Common myeloid progenitor, CD34-positive (primary cell): Measurements from ENCODE around the gene SORT1.

Source experiments
- CTCF ChIA-PET: fragments of 350-600 bp; sonication (Branson Sonifier 250); formaldehyde crosslinking; loops from one replicate; lab custom pipeline; 2021; ENCODE audit warnings: antibody characterized with exemption; lab: Charles Lee
- POLR2A ChIA-PET: fragments of 350-600 bp; sonication (Branson Sonifier 250); formaldehyde crosslinking; loops from one replicate; lab custom pipeline; 2021; ENCODE audit warnings: antibody characterized with exemption; lab: Charles Lee
- DNase-seq, 3 donors: peaks; one replicate each; pipeline versions ENCODE4 v3.0.0 to v3.0.0-alpha.2; 2013
- H3K27ac ChIP-seq, 2 experiments: 1 replicate in 1 of 2; 2 replicates in 1 of 2; pipeline ENCODE4 v1.7.0; 2013; ENCODE audit warnings: inconsistent platforms in 2 of 2, low read length in 2 of 2, mild to moderate bottlenecking in 2 of 2, low read depth in 1 of 2, moderate library complexity in 1 of 2; ENCODE audit not compliant: severe bottlenecking in 2 of 2, insufficient read depth in 1 of 2, poor library complexity in 1 of 2
- H3K27me3 ChIP-seq, 5 experiments: replicated peaks in 2 of 5; 1 replicate in 3 of 5; 2 replicates in 2 of 5; pipeline versions ENCODE4 v1.6.1 to v1.7.0; 2013; ENCODE audit warnings: low read length in 4 of 5, mild to moderate bottlenecking in 2 of 5, moderate library complexity in 2 of 5, inconsistent platforms in 1 of 5; ENCODE audit not compliant: insufficient read depth in 5 of 5, control insufficient read depth in 4 of 5
- H3K36me3 ChIP-seq, 4 experiments: 1 replicate in 2 of 4; 2 replicates in 2 of 4; pipeline versions ENCODE4 v1.6.1 to v1.7.0; 2013; ENCODE audit warnings: low read length in 3 of 4, control low read depth in 1 of 4, mild to moderate bottlenecking in 1 of 4; ENCODE audit not compliant: control insufficient read depth in 4 of 4, insufficient read depth in 4 of 4
- H3K4me1 ChIP-seq, 4 experiments: 1 replicate in 3 of 4; 2 replicates in 1 of 4; pipeline versions ENCODE4 v1.6.1 to v1.7.1; 2013; ENCODE audit warnings: low read length in 3 of 4, mild to moderate bottlenecking in 3 of 4, control low read depth in 1 of 4, inconsistent platforms in 1 of 4, moderate library complexity in 1 of 4; ENCODE audit not compliant: control insufficient read depth in 4 of 4, insufficient read depth in 4 of 4; ENCODE audit errors: control extremely low read depth in 1 of 4
- H3K4me3 ChIP-seq, 7 experiments: 1 replicate in 4 of 7; 2 replicates in 3 of 7; pipeline versions ENCODE4 v1.5.1 to v1.7.0; 2013; ENCODE audit warnings: mild to moderate bottlenecking in 7 of 7, low read length in 6 of 7, moderate library complexity in 6 of 7, inconsistent platforms in 2 of 7, low read depth in 2 of 7, control low read depth in 1 of 7; ENCODE audit not compliant: insufficient read depth in 4 of 7, control insufficient read depth in 1 of 7; ENCODE audit errors: extremely low read depth in 1 of 7
- H3K9me3 ChIP-seq, 5 experiments: 1 replicate in 4 of 5; 2 replicates in 1 of 5; pipeline versions ENCODE4 v1.6.1 to v1.7.1; 2013; ENCODE audit warnings: low read length in 4 of 5, mild to moderate bottlenecking in 2 of 5, inconsistent platforms in 1 of 5, low read depth in 1 of 5, moderate library complexity in 1 of 5; ENCODE audit not compliant: control insufficient read depth in 4 of 5, insufficient read depth in 2 of 5; ENCODE audit errors: control extremely low read depth in 1 of 5
- WGBS: methylation state at CpG from one replicate; pipeline ENCODE4 v1.1.5; 2013; ENCODE audit not compliant: insufficient coverage; 5-methylcytosine and 5-hydroxymethylcytosine counted together

Gene SORT1

DNA sequence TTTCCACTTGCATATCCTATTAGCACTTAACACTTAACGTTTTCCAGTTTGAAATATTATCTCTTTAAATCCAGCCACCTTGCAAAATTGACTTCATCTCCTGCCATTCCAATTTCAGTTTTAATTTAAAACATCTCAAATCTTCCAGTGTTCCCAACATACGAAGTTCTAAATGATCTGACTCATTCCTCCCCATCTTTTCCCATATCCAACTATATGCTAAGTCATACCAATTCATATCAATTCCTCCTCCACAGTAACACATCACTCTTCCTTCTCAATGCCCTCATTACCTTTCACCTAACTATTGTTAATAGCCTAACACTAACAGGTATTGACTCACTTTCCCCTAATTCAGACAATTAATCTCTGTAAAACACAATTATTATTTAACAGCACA lies 25.8 kb upstream of the SORT1 start:
- H3K9me3 ChIP-seq = no peaks in the 10 kb centered on the region
- peaks cover 11 to 29% (median 18%) of the 10 kb centered on the region in 4 experiments for H3K4me1 ChIP-seq
- no peaks in the 10 kb centered on the region for H3K27me3 ChIP-seq
- H3K27ac ChIP-seq = no peak overlapping the region
- 89% methylated on average over 2 of the region's 2 CpGs for WGBS
- H3K36me3 ChIP-seq = peaks cover 7 to 29% (median 17%) of the 10 kb centered on the region in 4 experiments
- H3K4me3 ChIP-seq = no peak overlapping the region
- CTCF ChIA-PET = interaction anchor here (0.7 to 1.1 kb wide), 3 partner anchors 26 to 147 kb away, joined by 3 read pairs; no protein-coding TSS in a partner anchor
- DNase-seq = no peak
- POLR2A ChIA-PET = interaction anchor here (0.7 kb wide), 1 partner anchor 9 kb away, joined by 8 read pairs; no protein-coding TSS in a partner anchor

DNA sequence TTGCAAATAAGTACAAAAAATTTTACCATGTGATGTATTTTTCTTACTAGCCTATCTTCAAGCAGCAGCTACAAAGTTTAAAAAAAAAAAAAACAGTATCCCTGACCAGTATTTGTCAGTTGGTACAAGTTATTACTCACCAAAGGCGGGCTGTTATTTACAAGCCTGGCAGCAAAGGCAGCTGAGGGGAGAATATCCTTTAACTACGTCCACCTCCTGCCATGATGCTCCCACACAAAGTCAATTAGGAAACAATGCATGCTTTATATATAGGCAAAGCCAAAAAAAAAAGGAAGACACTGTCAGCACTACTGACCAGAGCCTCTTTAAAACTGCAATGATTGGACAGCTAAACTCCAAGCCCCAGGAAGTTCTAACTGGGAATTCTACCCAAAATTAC lies 14.8 kb upstream of the SORT1 start:
- POLR2A ChIA-PET = interaction anchor here (0.6 kb wide), 1 partner anchor 9 kb away, joined by 5 read pairs; no protein-coding TSS in a partner anchor
- CTCF ChIA-PET = interaction anchor here (0.9 to 8.9 kb wide), 6 partner anchors 13 to 134 kb away, joined by 3 to 58 read pairs (median 4); partner anchors contain the start of genes CYB561D1 and SORT1
- 100% methylated on average over 1 of the region's 2 CpGs for WGBS

DNA sequence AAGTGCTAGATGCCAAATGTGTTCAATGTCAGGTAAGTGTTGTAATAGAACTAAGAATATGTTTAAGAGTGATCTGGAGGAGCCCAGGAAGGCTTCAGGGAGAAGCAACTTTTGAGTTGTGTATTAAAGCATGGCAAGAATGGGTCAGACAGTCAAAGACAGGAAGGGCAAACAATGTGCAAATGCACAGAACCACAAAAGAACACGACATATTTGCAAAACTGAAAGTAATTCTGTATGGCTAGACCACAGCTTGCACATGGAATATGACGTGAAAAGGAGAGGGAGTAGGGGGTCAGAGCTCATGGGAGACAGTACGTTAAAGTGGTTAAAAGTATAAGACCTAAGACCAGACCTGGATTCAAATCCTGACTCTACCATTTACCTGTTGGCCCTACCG lies 7.1 kb upstream of the SORT1 start:
- Histone ChIP-seq H3K4me1 (no peaks in the 10 kb centered on the region), H3K4me3 (no peak overlapping the region), H3K27ac (no peak overlapping the region), H3K27me3 (no peaks in the 10 kb centered on the region), H3K36me3 (peaks cover 10 to 68% (median 46%) of the 10 kb centered on the region in 4 experiments), H3K9me3 (no peaks in the 10 kb centered on the region)
- ChIA-PET POLR2A (no interaction called here), CTCF (interaction anchor here (0.9 to 1.6 kb wide), 2 partner anchors 10 to 145 kb away, joined by 3 to 6 read pairs; no protein-coding TSS in a partner anchor)
- DNase-seq = no peak
- WGBS = 95% methylated on average over 2 of the region's 4 CpGs

More for the DNA sequence above, 14.8 kb upstream of the SORT1 start:
- Histone ChIP-seq H3K4me1 (no peaks in the 10 kb centered on the region), H3K9me3 (no peaks in the 10 kb centered on the region), H3K36me3 (peaks cover 26 to 93% (median 76%) of the 10 kb centered on the region in 4 experiments), H3K27me3 (no peaks in the 10 kb centered on the region), H3K4me3 (no peak overlapping the region), H3K27ac (no peak overlapping the region)
- DNase-seq = no peak

DNA sequence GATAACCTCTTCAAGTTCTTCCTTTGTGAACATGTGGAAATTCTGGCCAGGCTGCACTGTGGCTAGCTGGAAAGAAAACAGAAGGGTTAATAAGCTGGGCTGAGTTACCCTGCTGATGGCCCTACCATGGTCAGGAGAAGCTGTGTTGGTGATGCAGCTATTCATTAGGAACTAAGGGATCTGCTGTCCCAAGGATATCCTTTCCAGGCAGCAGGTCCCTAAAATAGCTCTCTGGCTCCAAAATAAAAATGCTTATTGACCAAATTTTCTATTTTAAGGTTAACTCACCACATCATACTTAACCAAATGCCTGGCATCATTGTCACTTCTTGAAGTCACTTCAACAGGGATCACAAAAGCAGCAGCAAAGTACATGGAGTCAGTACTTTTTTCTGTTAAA lies 4.3 kb upstream of the SORT1 start:
- ChIA-PET CTCF (interaction anchor here (1.0 to 7.7 kb wide), 9 partner anchors 9 to 201 kb away, joined by 3 to 181 read pairs (median 3); partner anchors contain the start of gene PSRC1), POLR2A (no interaction called here)
- no peak overlapping the region for H3K4me3 ChIP-seq
- H3K4me1 ChIP-seq = peaks cover under 1 to 10% (median 8%) of the 10 kb centered on the region in 4 experiments
- H3K36me3 ChIP-seq = peaks cover 7 to 45% (median 25%) of the 10 kb centered on the region in 4 experiments
- H3K27ac ChIP-seq = no peak overlapping the region
- no peak for DNase-seq
- peaks cover 0 to 10% (median 0%) of the 10 kb centered on the region in 5 experiments for H3K27me3 ChIP-seq
- H3K9me3 ChIP-seq = no peaks in the 10 kb centered on the region

DNA sequence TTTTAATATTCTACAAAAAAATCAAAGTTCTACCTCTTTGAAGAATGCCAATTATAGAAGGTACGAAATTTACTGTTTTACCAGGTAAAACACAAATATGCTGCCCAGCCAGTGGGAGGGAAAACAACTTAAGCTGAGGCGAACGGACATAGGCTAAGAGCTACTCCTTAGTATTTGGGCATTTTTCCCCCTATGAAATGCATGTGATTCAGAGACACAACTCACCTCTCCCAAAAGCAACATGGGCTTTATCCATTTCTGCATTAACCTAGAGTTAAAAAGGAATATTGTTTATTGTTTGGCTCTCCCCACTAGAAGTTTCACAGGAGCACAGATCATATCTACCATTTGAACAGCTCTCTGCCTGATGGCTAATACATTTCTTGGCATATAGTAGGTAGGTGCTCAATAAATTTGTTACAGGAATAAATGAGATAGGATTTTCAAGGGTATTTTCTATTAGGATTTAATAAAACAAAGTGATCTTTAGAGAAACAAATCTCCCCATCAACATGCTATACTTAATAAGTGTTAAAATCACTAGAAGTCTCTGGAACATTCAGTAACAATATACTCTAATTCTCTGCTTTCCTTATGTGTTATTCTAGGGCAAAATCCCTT lies 2.4 kb upstream of the SORT1 start:
- POLR2A ChIA-PET = interaction anchor here (0.5 to 0.6 kb wide), 2 partner anchors 19 to 31 kb away, joined by 3 to 4 read pairs; no protein-coding TSS in a partner anchor
- 100% methylated on average over 1 of the region's 3 CpGs for WGBS

DNA sequence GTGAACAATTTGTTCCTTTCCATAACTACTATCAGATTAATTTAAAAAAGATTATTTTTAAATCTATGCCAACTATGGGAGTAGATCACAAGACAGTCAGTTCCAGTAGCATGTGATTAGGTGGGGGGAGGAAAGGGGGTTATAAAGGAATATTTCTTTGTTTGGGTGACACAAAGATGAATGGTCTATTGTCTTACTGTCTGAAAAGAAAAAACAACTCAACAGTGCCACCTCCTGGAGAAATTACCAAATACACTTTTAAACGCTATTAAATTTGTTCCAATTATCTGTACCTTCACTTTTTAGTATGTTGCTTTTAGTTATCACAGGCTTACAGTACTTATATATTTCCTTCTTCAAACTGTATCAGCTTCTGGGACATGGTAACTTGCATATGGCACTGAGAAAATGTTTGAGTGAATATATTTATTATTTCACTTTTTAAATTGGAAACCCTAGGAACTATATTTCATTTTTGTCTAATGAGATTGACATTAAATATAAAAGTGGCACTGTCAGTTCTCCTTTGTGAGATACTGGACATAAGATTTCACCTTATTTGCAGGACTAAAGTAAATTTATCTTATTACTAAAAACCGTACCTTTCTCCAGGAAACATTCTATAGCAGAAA lies 1.7 kb upstream of the SORT1 start:
- peaks cover 0 to 23% (median 6%) of the 10 kb centered on the region in 5 experiments for H3K27me3 ChIP-seq
- H3K4me1 ChIP-seq = peaks cover 15 to 32% (median 19%) of the 10 kb centered on the region in 4 experiments
- ChIA-PET CTCF (interaction anchor here (0.9 to 7.7 kb wide), 21 partner anchors 9 to 289 kb away, joined by 3 to 181 read pairs (median 4); partner anchors contain the start of gene PSRC1), POLR2A (interaction anchor here (0.5 to 1.2 kb wide), 3 partner anchors 16 to 32 kb away, joined by 3 to 4 read pairs (median 3); no protein-coding TSS in a partner anchor)
- H3K4me3 ChIP-seq = no peak overlapping the region
- WGBS = 57% methylated on average over 1 of the region's 2 CpGs
- no peaks in the 10 kb centered on the region for H3K9me3 ChIP-seq
- DNase-seq = peak; percentile 68 to 83 (median 73)
- peaks cover 3 to 28% (median 12%) of the 10 kb centered on the region in 4 experiments for H3K36me3 ChIP-seq
- no peak overlapping the region for H3K27ac ChIP-seq

More for the DNA sequence above, 2.4 kb upstream of the SORT1 start:
- Histone ChIP-seq H3K4me1 (peaks cover 13 to 26% (median 19%) of the 10 kb centered on the region in 4 experiments), H3K27me3 (peaks cover 0 to 23% (median 6%) of the 10 kb centered on the region in 5 experiments), H3K9me3 (no peaks in the 10 kb centered on the region), H3K4me3 (no peak overlapping the region), H3K36me3 (peaks cover 3 to 32% (median 18%) of the 10 kb centered on the region in 4 experiments), H3K27ac (no peak overlapping the region)
- CTCF ChIA-PET = interaction anchor here (1.0 to 7.7 kb wide), 14 partner anchors 10 to 289 kb away, joined by 3 to 181 read pairs (median 4); partner anchors contain the start of gene PSRC1
- DNase-seq = no peak
